PC-9 (cell line): ENCODE results near the gene ZNF337.

Source experiments
- EZH2 ChIP-seq: fragments of 200-600 bp; sonication (generic); IDR thresholded peaks from 2 replicates; pipeline ENCODE4 v1.8.0; 2017; ENCODE audit warnings: antibody characterized with exemption, low read depth
- TF ChIP-seq, protein P1 (sequence below): fragments of 200-600 bp; sonication (generic); conservative IDR thresholded peaks from 2 replicates; pipeline ENCODE4 v1.6.1; 2017; ENCODE audit warnings: mixed run types, antibody characterized with exemption, mild to moderate bottlenecking, moderate library complexity

- TF ChIP-seq, protein P1, sequence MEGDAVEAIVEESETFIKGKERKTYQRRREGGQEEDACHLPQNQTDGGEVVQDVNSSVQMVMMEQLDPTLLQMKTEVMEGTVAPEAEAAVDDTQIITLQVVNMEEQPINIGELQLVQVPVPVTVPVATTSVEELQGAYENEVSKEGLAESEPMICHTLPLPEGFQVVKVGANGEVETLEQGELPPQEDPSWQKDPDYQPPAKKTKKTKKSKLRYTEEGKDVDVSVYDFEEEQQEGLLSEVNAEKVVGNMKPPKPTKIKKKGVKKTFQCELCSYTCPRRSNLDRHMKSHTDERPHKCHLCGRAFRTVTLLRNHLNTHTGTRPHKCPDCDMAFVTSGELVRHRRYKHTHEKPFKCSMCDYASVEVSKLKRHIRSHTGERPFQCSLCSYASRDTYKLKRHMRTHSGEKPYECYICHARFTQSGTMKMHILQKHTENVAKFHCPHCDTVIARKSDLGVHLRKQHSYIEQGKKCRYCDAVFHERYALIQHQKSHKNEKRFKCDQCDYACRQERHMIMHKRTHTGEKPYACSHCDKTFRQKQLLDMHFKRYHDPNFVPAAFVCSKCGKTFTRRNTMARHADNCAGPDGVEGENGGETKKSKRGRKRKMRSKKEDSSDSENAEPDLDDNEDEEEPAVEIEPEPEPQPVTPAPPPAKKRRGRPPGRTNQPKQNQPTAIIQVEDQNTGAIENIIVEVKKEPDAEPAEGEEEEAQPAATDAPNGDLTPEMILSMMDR = no peak
- no peak for TF ChIP-seq EZH2
Measured at GRCh38 chr20:25686081-25687067, 10.3 kb downstream of the ZNF337 start.
